HUES48 (cell line): ENCODE data around the gene CD27.
"Not testable (repeated sequence)": the region's sequence is repeated elsewhere in the genome, so short reads cannot be mapped to it uniquely, and the experiment has no call there.

Experiments used
- H3K27ac ChIP-seq: one replicate; pipeline ENCODE4 v1.7.0; 2013; ENCODE audit warnings: low read depth, low read length, inconsistent platforms
- H3K27me3 ChIP-seq: 2 replicates; pipeline ENCODE4 v1.6.1; 2013; ENCODE audit warnings: mild to moderate bottlenecking, low read length; ENCODE audit not compliant: control insufficient read depth, insufficient read depth
- H3K36me3 ChIP-seq: 2 replicates; pipeline ENCODE4 v1.6.1; 2013; ENCODE audit warnings: low read length; ENCODE audit not compliant: control insufficient read depth, insufficient read depth
- H3K4me1 ChIP-seq: 2 replicates; pipeline ENCODE4 v1.6.1; 2013; ENCODE audit warnings: mild to moderate bottlenecking, low read length; ENCODE audit not compliant: control insufficient read depth, insufficient read depth
- H3K4me3 ChIP-seq: 2 replicates; pipeline ENCODE4 v1.5.1; 2013; ENCODE audit warnings: mild to moderate bottlenecking, low read depth, low read length
- H3K9ac ChIP-seq: 2 replicates; pipeline ENCODE4 v1.6.1; 2013; ENCODE audit warnings: mild to moderate bottlenecking, low read depth, low read length, moderate library complexity
- H3K9me3 ChIP-seq: 2 replicates; pipeline ENCODE4 v1.6.1; 2013; ENCODE audit warnings: low read length; ENCODE audit not compliant: control insufficient read depth, insufficient read depth

Gene CD27

GRCh38 chr12:6424008-6424347, 20.8 kb upstream of the CD27 start:
- no peaks in the 10 kb centered on the region for H3K36me3 ChIP-seq
- no peaks in the 10 kb centered on the region; the same call in 1 of the 2 replicates for H3K27me3 ChIP-seq
- no peaks in the 10 kb centered on the region; the same call in 1 of the 2 replicates for H3K4me1 ChIP-seq
- H3K9ac ChIP-seq = no peak overlapping the region
- no peak overlapping the region for H3K4me3 ChIP-seq
- no peaks in the 10 kb centered on the region for H3K9me3 ChIP-seq
- H3K27ac ChIP-seq = no peak overlapping the region

- Histone ChIP-seq H3K27ac (no peak overlapping the region), H3K9me3 (no peaks in the 10 kb centered on the region), H3K36me3 (no peaks in the 10 kb centered on the region), H3K27me3 (no peaks in the 10 kb centered on the region; the same call in 1 of the 2 replicates), H3K9ac (no peak overlapping the region), H3K4me1 (no peaks in the 10 kb centered on the region; the same call in 1 of the 2 replicates), H3K4me3 (no peak overlapping the region)
Measured at GRCh38 chr12:6424866-6425265, 19.9 kb upstream of the CD27 start.

GRCh38 chr12:6425590-6426531, 18.9 kb upstream of the CD27 start:
- Histone ChIP-seq H3K27me3 (no peaks in the 10 kb centered on the region; the same call in 1 of the 2 replicates), H3K9ac (no peak overlapping the region), H3K9me3 (no peaks in the 10 kb centered on the region), H3K36me3 (no peaks in the 10 kb centered on the region), H3K27ac (no peak overlapping the region), H3K4me1 (no peaks in the 10 kb centered on the region; the same call in 1 of the 2 replicates), H3K4me3 (no peak overlapping the region)

GRCh38 chr12:6426882-6427671, 17.7 kb upstream of the CD27 start:
- Histone ChIP-seq H3K9ac (no peak overlapping the region), H3K27me3 (no peaks in the 10 kb centered on the region), H3K9me3 (no peaks in the 10 kb centered on the region), H3K36me3 (no peaks in the 10 kb centered on the region), H3K4me3 (no peak overlapping the region), H3K27ac (no peak overlapping the region), H3K4me1 (no peaks in the 10 kb centered on the region; the same call in 1 of the 2 replicates)

- H3K27me3 ChIP-seq, H3K4me3 ChIP-seq, H3K9me3 ChIP-seq, H3K36me3 ChIP-seq, H3K27ac ChIP-seq, H3K9ac ChIP-seq, H3K4me1 ChIP-seq: not testable (repeated sequence)
Measured at GRCh38 chr12:6427796-6428195, 17.0 kb upstream of the CD27 start.

GRCh38 chr12:6428326-6428725, 16.4 kb upstream of the CD27 start:
- Histone ChIP-seq H3K27ac (no peak overlapping the region), H3K27me3 (no peaks in the 10 kb centered on the region), H3K4me3 (no peak overlapping the region), H3K36me3 (no peaks in the 10 kb centered on the region), H3K9me3 (no peaks in the 10 kb centered on the region), H3K4me1 (peaks cover 1% of the 10 kb centered on the region), H3K9ac (no peak overlapping the region)

GRCh38 chr12:6430124-6430989, 14.4 kb upstream of the CD27 start:
- Histone ChIP-seq H3K9me3 (no peaks in the 10 kb centered on the region), H3K4me1 (peaks cover 17% of the 10 kb centered on the region), H3K9ac (no peak overlapping the region), H3K27me3 (no peaks in the 10 kb centered on the region), H3K27ac (no peak overlapping the region), H3K36me3 (no peaks in the 10 kb centered on the region), H3K4me3 (no peak overlapping the region)

- Histone ChIP-seq H3K9ac (no peak overlapping the region), H3K9me3 (no peaks in the 10 kb centered on the region), H3K4me1 (peaks cover 17% of the 10 kb centered on the region), H3K36me3 (no peaks in the 10 kb centered on the region), H3K27me3 (no peaks in the 10 kb centered on the region), H3K27ac (no peak overlapping the region), H3K4me3 (no peak overlapping the region)
Measured at GRCh38 chr12:6432991-6433390, 11.8 kb upstream of the CD27 start.

GRCh38 chr12:6434205-6435140, 10.3 kb upstream of the CD27 start:
- no peak overlapping the region for H3K4me3 ChIP-seq
- H3K36me3 ChIP-seq = no peaks in the 10 kb centered on the region
- no peak overlapping the region for H3K27ac ChIP-seq
- H3K27me3 ChIP-seq = no peaks in the 10 kb centered on the region
- no peaks in the 10 kb centered on the region for H3K9me3 ChIP-seq
- H3K9ac ChIP-seq = no peak overlapping the region
- H3K4me1 ChIP-seq = peaks cover 17% of the 10 kb centered on the region
